ENCODE results near the gene DIPK1A.
"Not testable (repeated sequence)": the region's sequence is repeated elsewhere in the genome, so short reads cannot be mapped to it uniquely, and the experiment has no call there.

The DIPK1A gene

DNA sequence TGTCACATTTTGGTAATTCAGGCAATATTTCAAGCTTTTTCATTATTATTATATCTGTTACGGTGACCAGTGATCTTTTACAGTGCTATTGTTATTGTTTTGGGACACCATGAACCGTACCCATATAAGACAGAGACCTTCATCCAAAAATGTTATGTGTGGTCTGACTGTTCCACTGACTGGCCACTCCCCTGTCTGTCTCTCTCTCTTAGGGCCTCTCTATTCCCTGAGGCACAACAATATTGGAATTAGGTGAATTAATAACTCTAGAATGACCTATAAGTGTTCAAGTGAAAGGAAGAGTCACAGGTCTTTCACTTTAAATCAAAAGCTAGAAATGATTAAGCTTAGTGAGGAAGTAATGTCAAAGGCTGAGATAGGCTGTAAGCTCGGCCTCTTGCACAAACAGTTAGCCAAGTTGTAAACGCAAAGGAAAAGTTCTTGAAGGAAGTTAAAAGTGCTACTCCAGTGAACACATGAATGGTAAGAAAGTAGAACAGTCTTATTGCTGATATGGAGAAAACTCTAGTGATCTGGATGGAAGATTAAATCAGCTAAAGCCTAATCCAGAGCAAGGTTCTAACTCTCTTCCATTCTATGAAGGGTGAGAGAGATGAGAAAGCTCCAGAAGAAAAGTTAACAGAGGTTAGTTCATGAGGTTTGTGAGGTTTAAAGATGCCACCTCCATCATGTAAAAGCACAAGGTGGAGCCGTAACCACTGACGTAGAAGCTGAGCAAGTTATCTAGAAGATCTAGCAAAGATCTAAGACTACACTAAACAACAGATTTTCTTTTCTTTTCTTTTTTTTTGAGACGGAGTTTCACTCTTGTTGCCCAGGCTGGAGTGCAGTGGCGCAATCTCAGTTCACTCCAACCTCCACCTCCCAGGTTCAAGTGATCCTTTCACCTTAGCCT lies 19.7 kb upstream of the DIPK1A start:
- DNase-seq (ENCODE audit: low read depth) = no peak

DNA sequence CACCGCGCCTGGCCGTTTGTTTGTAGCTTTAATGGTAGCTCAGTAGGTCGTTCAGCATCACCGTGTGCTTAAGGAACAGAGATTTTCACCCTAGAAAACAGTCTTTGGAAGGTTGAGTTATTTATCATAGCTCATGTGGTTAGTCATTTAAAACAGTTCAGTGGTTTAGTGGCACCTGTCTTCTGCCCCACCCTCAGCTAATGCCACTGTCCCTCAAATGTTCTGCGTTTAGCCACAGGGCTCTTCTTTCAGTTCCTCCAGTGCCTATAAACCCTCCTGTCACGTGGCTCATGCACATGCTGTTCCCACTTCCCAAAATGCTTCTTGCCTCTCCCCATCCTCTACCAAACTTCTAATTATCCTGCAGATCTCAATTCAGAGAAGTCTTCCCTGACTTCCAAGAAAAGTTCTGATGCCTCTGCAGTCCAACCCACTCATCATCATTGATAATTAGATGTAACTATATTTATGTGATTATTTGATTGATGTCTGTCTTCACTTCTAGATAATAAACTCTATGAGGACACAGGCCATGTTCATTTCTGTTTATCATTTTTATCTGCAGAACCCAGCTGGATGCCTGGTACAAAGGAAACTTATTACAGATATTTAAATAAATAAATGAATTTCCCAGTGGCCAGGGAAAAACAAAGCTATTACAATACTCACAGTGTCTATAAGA lies 14.4 kb upstream of the DIPK1A start:
- DNase-seq (ENCODE audit: low read depth) = no peak

- DNase-seq (ENCODE audit: low read depth) = not testable (repeated sequence)
Observed at GRCh38 chr1:92974112-92974511, 12.8 kb upstream of the DIPK1A start.

GRCh38 chr1:92973203-92973897 lies 12.1 kb upstream of the DIPK1A start:
- DNase-seq (ENCODE audit: low read depth) = no peak

DNA sequence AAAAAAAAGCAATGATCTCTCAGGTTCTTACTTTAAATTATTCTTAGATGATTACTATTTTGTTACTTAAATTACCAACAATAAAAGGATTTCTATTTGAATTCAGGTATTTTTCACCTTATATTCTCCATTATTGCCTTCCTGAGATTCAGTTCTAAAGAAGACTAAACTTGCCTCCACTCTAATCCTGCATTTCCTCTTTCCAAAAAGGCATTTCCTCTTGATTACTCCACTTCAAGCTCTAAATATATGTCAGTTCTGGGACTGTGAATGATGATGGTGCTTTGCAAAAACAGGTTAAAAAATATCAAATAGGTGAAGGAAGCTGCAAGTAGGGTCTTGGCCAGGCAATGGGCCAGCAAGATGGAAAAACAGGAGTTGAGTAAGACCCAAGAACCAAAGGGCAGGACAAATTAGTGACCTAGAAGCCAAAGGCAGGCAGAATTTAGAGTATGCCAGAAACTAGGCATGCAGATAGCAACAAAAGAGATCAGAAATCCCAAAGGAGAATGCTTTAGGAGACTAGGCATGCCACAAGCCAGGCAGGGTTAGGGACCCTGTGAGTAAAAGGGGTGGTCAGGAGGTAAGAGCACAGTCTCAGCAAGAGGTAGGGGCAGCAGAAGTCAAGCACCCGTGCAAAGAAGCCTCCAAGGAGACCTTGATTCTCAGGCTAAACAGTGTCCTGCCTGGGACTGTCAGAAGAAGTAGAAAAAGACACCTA lies 11.3 kb upstream of the DIPK1A start:
- DNase-seq (ENCODE audit: low read depth) = no peak

- not testable (repeated sequence) for DNase-seq (ENCODE audit: low read depth)
Observed at GRCh38 chr1:92971932-92972331, 10.7 kb upstream of the DIPK1A start.

GRCh38 chr1:92970990-92971689 lies 9.9 kb upstream of the DIPK1A start:
- DNase-seq (ENCODE audit: low read depth) = no peak

- DNase-seq (ENCODE audit: low read depth) = no peak
Observed at GRCh38 chr1:92969517-92969916, 8.3 kb upstream of the DIPK1A start.

DNA sequence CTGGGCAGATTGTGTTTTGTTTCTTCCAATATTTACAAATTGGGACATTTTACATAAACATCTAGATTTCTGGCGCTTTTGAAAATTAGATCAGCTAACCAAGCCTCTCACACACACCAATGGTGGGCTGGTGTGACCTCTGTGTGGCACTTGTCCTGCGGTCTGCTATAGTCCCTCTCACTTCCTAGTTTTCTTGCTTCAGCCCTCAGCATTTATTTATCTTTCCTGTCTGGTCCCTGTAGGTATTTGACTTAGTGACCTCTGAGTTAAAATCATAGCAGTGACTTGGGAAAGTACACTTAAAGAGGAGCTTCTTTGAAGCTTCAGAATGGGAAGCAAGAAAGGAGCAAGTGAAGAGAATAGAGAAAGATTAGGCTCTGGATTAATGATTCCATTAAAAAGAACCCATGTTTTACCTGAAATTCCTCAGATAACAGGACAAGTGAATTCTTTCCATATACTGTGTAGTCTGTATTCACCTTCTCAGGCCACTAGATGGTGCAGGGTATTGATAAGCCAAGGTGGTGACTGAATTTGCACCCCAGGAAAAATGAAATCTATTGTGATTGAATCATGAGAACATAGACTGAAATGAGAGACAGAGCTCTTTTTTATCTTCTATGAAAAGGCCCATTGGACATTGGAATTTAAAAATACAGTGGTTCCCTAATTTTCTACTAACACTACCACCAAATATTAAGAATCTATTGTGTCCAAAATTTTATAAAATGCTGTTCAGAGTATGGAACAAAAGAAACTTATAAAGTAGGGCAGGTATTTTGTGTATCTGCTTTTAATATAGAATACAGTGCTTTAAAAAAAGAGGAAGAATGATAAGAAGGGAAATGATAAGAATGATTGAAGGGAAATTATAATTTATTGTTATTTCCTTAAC lies 7.1 kb upstream of the DIPK1A start:
- no peak for DNase-seq (ENCODE audit: low read depth)

- DNase-seq (ENCODE audit: low read depth) = no peak
Observed at GRCh38 chr1:92964998-92965397, 3.7 kb upstream of the DIPK1A start.

DNA sequence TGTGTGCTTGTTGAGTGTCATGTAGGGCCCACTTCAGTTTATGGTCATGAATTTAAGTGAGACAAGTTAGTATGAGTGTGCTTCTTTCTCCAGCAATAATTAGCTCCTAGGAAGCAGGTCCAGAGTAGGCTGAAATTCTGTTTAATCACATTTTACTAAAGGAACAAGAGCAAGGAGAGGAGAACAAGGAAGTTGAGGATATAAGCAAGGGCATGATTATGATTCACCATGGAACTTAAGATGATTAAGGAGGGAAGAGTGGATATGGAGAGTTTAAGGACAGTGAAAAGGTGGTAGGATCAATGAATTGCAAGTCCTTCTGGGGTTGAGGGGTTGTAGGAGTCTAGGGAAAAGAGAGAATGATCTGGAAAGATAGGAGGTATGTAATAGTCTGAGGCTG lies 3.1 kb upstream of the DIPK1A start:
- DNase-seq (ENCODE audit: low read depth) = no peak

- no peak for DNase-seq (ENCODE audit: low read depth)
Observed at GRCh38 chr1:92961896-92962752, 862 bp upstream of the DIPK1A start.

- no peak for DNase-seq (ENCODE audit: low read depth)
Observed at GRCh38 chr1:92960395-92961130, 699 bp downstream of the DIPK1A start.

DNA sequence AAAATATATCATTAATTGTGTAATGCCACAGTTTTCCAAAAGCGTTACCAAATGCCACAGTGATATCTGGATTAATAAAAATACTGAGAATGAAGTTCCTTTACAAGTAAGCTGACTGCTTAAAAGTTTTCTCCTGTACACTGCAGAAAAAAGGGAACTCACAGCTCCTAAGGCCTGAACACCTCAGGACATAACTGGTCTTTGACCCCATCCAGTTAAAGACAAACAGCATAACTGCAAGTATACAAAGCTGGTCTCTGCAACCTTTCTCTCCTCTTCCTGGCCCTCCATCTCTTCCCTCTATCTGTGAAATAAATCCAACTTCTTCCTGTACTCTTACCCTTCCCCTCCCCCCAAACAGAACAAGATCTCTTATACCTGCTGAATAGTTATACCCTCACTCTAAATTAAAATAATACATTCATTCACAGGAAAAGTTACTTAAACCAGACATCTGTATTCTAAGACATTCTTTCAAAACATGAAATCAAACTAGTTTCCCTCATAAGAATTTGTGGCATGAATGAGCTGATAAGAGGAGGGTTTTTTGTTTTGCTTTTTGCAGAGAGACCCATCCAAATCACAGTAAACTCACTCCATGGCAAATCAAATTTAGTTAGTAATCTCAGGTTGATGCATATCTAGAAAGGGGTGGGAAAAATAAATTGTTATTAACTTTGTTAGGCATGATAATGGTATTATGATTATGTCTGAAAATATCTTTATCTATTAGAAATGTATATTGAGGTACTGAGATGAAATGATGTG lies 2.9 kb downstream of the DIPK1A start:
- DNase-seq (ENCODE audit: low read depth) = no peak

DNA sequence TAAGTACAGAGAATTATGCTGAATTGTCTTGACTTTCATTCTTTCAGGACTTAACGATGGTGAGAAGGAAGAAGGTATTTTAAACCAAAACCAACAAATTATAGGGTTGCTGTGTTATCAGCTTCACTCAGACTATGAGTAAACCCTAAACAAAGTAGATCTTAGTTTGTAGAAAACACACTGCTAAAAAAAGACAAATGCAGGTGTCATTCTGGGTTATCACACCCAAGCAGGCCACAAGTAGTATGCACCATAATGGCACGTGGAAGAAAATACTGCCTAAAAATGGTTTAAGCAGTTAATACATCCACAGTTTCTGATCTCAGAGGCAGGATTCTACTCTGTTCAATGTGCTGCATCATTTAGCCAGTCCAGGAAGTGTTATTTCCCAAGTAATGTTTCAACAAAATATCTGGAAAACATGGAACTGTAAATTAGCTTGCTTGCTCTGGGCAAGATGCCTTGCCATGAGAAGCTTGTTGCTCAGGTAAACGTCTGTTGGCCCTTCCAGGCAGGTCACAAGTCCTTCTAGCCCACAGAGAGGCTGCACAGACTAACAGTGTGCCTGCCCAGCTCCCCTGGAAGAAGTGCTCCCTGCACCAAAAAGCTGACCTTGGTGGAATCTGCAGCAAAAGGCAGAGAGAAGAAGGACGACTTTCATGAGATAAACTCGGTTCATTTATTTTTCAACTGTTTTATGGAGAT lies 4.1 kb downstream of the DIPK1A start:
- DNase-seq (ENCODE audit: low read depth) = no peak

GRCh38 chr1:92956254-92957029 lies 4.8 kb downstream of the DIPK1A start:
- DNase-seq (ENCODE audit: low read depth) = no peak

DNA sequence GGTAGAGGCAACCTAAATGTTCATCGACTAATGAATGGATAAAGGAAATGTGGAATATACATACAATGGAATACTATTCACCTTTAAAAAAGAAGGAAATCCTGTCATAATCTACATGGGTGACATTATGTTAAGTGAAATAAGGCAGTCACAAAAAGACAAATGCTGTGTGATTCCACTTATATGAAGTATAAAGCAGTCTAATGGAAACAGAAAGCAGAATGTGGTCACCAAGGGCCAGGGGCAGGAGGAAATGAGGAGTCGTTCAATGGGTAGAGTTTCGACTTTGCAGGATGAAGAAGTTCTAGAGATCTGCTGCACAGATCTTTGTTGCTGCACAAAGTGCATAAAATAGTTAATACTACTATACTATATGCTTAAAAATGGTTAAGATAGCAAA lies 7.8 kb downstream of the DIPK1A start:
- no peak for DNase-seq (ENCODE audit: low read depth)

Measured in non-pigmented ciliary epithelial cell (primary cell).